Superior temporal gyrus (tissue), 1 donor: ENCODE results near the gene PAOX.

Experiments used
- DNase-seq: peaks from one replicate; pipeline ENCODE4 v3.0.0-alpha.2; 2016; ENCODE audit errors: extremely low spot score

Gene PAOX

DNA sequence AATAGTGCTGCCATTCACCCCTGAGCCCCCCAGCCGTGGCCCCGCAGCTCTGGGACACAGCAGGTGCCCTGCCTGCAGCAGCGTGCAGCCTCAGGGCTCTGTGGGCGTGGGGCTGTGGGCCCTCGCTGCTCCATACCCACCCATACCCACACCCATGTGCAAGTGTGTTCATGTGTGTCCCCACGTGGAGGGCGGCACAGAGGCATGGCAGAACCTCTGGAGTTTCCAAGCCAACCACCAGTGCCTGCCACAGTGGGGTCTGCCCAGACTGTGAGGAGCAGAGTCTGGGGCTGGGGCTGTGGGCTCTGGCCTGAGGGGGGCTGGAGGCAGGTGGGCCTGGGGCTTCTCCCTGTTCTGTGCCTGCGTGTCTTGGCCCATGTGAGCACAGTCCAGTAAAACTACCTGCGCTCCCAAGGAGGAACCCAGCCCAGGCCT is 29.5 kb upstream of the PAOX start:
- DNase-seq = no peak

DNA sequence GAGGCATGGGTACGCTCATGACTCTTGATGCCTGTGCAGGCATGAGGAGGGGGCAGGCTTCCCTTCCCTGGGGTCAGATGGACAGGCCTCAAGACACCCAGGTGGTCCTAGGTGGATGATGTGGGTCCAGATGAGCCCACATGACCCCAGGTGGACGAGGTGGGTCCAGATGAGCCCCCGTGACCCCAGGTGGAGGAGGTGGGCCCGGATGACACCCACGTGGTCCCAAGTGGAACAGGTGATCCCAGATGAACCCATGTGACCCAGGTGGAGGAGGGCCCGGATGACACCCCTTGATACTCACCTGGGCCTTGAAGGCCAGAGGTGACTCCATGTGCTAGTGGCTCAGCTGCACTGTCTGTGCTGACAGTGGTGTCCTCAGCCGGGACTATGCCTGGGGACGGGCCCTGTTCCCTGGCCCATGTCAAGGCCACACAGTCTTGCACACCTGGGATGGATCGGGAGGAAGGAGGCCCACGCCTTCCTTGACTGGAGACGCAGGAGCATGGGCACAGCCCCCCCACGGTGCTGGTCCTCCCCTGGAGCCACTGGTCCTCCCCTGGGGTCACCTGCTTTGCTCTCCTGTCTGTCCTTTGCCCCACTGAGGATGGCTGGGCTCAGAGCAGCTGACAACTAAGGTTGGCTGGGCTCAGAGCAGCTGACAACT is 28.6 kb upstream of the PAOX start:
- DNase-seq = no peak

DNA sequence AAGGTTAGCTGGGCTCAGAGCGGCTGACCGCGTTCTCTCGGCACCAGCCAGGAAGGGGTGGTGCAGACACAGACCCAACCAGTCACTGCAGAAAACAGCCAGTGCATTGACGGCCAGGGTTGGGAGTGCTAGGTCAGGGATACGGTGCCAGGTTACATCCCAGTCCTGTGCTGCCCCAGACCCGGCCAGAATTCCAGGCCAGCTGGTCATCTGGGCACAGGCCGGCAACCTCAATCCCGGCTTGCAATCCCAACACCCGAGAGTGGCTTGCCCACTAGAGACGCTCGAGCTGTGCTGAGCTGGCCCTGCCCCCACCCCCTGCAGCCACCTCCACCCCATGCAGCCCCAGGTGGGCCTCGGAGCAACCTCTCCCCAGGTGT is 28.1 kb upstream of the PAOX start:
- no peak for DNase-seq

DNA sequence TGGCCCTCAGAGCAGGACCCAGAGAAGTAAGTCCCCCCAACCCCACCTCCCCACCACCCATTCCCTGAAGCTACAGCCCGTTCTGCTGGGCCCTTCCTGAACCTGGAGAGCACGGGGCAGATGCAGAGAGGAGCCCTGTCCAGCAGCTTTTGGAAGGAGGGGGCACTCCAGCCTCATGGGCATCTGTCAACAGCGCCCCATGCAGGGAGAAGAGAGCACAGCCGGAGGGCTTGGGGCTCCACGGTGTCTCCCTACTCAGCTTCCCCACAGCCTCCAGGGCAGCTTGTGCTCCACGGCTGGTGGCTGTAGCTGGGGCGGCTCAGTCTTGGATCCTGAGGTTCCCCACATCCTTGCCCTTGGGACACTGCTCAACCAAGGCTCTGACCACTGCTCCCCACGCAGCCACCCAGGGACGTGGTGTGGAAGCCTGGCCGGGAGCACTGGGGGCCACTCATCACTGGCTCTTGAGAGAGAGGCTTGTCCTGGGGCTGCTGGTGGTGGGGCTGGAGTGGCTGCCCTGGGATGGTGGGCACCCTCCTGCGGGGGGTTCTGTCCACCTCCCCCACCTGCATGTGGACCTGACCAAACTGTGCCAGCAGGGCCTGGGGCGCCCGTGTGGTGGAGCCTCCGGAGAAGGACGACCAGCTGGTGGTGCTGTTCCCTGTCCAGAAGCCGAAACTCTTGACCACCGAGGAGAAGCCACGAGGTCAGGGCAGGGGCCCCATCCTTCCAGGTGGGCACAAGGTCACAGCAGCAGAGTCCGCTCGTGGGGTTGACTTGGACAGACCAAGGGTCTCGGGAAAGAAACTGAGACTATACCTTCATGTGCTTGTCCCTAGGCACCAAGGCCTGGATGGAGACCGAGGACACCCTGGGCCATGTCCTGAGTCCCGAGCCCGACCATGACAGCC is 27.4 kb upstream of the PAOX start:
- no peak for DNase-seq

DNA sequence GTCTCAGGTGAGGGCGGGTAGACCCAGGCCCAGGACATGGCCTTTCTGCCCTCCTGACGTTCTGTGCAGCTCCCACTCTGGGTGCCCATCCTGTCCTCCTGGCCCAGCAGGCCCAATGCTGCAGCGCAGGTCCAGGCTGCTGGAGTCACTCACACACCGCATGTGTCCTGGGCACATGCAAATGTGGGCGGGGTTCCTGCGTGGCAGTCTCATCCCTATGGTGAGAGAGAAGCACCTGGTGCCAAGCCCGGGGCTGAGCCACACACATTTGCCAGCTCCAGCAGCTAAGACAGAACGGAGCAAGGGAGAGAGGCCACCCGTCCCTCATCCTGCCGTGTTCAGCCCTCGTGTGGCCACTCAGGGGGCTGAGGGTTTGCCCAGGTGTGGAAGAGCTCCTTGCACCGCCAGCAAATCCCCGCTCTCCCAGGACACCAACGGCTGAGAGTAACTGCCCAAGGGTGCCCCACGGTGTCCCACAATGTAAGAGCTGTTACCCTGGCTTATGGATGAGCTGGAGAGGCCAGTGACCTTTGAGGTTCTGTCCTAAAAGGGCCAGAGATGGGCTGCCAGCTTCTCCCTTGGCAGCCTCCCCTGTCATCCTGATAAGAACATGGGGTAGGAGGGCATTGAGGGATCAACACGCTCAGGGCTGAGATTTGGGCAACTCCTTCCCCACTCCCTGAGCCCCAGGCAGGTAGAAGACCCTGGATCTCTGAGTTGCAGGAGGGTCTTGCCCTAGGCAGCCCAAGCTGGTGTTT is 25.7 kb upstream of the PAOX start:
- no peak for DNase-seq

DNA sequence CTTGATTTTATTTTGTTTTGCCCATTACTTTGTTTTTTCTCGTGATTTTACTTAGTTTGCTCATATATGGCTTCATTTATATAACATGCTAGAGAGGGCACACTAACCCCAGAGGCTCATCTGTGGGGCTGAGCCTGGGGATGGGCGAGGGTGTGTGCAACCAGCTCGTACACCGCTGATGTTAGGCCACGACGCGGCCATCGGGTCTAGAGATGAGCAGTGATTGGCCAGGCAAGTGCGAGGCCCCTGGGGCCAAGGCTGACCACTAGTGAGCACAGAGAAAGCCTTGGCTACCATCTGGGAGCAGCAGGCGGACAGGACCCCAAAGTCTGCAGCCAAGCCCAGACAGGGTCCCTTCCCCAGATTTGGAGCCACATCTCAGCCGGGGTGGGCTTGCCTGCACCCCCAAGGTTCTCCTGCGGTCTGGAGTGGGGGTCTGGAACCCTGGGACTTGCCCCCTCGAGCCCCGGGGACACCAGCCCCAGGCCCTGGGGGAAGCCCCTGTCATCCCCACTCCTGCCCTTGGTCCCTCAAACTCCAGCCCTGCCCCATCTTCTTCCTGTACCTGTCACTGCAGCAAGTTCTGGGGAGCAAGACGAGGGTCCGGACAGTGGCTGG is 25.0 kb upstream of the PAOX start:
- no peak for DNase-seq

DNA sequence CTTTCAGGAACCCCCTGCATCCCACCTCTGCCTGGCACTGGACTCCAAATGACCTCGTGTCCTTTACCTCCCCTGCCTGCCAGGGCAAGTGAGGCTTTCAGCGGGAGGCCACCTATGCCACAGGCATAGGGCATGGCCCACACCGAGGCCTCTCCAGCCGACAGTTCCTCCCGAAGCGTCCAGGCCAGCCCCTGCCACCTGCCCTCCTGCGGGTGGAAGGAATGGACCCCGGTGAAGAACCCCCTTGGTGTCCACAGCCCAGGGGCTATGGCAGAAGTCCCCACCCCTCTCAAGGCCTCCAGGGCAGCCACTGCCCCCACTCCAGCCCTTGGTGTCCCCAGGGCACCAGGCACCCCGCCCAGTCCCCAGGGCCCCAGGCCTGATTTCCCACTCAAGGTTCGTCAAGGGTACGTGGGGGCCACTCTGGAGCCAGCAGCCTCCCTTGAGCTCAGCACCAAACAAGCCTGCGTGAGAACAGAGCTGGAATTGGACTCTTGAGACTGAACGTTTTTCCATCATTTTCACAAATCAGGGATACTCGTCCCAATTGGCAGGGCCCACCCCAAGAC is 24.3 kb upstream of the PAOX start:
- DNase-seq = no peak

DNA sequence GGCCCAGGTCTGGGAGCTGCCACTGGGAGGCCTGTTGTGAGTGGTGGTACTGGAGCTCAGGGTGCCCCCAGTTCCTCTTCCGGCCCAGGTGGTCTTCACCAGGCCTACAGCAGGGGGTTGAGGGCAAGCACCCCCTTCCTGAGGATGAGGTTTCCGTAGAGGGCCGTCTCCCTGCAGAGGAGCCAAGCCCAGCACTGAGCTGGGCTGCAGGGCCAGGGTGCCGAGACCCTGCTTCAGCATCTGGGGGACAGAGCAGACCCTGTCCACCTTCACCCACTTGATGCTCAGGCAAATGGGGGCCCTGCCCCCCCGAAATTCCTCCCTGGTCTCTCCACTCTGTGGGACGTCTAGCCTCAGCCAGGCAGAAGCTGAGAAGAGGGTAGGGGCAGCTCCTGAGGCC is 23.8 kb upstream of the PAOX start:
- DNase-seq = no peak

- no peak for DNase-seq
Observed at GRCh38 chr10:133355991-133356390, 23.1 kb upstream of the PAOX start.

DNA sequence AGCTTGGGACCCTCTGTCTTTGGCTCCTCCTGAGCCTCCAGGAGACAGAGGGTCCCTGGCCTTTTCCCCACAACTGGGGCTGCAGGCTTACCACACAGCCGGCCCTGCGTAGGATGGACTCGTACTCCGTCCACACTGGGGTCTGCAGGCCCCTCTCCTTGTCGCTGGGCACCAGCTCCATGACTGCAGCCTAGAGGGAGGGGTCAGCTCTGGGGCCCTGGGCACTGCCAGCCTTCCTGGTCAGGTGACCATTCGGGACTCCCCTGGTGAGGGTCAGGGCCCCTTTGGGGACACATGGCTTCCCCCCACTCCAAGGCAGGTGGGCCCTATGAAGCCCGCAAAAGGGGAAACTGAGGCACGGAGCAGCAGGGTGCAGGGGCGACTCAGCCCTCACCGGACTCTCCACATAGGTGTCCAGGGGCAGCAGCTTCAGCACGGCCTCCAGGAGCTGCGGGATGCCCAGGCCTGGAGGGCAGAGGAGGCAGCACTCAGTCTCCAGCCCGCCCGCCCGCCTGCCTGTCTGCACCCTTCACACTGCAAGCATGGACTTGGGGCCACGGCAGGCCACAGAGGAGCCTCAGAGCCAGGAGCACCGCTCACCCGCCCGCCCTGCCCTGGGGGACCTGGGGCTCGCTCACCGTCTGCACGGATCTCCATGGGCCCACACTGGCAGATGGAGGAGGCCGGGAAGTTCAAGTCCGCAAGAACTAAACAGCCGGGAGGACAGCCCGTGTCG is 22.3 kb upstream of the PAOX start:
- no peak for DNase-seq

DNA sequence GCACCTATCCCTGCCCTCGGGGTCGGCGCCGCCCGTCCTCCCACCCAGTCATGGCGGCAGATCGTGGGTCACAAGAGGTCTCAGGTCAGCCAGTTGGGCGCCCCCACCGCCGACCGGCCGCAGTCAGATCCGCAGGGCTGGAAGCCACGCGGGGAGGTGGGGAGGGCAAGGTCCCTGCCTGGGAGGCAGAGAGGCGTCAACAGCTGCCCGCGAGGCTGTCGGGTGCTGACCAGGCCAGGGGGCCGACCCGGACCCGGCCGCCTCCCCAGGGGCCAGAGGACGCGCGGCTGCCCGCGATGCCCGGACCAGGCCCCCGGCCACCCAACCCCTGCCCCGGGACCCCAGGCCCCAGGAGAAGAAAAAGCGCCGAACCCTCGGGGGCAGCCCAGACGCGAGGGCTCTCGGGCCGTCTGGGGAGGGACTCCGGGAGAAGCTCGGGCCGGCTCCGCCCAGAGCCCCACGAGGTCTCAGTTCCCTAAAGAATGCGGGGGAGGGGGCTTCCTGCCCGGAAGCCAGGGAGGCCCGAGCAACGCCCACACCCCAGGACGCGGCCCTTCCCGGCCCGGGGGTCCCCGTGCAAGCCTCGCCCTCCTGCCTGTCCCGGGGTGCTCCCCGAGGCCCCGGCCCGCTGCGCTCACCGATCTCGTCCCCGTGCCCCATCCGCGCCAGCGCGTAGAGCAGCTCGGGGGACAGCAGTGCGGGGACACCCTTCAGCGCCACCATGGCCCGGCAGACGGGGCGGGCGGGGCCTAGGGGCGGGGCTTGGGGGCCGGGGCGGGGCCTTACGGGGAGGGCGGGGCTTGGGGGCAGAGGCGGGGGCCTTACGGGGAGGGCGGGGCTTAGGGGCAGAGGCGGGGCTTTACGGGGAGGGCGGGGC is 21.5 kb upstream of the PAOX start, which contains the start of gene FUOM:
FUOM (minus strand) TSS at position 735 of the 877 bp plus-strand sequence; CDS start at position 723, 12 bp downstream.
- DNase-seq = no peak

DNA sequence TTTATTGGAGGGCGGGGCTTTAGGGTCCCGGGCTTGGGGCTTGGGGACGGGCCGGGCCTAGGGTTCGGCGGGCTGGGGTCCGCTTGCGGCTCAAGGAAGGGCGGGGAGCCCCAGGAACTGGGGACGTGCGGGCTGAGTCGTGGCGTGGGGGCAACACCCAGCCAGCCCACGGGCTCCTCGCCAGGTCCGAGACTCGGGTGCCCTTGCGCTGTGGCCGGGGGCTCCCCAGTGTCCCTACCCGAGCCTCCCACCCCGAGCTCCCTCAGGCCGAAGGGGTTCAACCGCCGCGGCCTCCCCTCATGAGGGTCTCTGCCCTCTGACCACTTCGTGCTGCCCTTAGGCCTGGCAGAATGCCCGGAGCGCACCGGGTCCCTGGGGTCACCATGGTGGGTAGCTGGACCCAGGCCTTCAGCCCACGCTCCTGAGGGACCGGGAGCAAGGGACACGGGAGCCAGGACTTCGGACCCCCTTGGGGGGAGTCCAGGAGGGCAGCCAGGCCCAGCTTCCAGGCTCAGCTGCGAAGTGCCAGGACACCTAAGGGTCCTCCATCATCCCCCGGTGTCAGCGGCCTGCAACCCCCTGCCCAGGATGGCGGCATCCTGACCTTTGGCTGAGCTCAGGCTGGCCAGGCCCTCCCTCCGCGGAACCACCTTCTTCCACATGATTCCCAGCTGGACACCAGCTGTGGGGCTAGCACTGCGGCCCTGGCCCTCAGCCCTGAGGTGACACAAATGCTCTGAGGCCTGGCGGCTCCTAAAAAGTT is 20.7 kb upstream of the PAOX start:
- no peak for DNase-seq

DNA sequence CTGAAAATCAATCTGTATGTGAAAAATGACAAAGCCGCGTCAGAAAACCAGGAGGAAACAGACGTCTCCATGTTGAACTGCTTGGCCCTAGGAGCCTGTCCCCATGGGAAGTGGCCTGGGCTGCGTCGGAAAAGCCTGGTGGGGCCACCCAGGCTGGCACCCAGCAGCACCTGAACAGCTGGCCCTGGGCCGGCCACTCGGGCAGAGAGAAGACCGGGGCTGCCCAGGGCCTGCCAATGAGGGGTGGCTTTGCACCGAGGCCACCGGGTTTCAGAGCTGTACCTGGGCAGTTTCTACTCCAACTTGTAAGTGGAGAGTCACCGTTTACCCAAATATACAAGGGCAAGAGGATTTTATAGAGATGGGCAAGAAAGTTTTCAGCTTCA is 20.1 kb upstream of the PAOX start:
- DNase-seq = no peak

- no peak for DNase-seq
Observed at GRCh38 chr10:133359554-133359971, 19.5 kb upstream of the PAOX start.

GRCh38 chr10:133359972-133360610 is 19.0 kb upstream of the PAOX start:
- no peak for DNase-seq

- no peak for DNase-seq
Observed at GRCh38 chr10:133361227-133361626, 17.8 kb upstream of the PAOX start.

DNA sequence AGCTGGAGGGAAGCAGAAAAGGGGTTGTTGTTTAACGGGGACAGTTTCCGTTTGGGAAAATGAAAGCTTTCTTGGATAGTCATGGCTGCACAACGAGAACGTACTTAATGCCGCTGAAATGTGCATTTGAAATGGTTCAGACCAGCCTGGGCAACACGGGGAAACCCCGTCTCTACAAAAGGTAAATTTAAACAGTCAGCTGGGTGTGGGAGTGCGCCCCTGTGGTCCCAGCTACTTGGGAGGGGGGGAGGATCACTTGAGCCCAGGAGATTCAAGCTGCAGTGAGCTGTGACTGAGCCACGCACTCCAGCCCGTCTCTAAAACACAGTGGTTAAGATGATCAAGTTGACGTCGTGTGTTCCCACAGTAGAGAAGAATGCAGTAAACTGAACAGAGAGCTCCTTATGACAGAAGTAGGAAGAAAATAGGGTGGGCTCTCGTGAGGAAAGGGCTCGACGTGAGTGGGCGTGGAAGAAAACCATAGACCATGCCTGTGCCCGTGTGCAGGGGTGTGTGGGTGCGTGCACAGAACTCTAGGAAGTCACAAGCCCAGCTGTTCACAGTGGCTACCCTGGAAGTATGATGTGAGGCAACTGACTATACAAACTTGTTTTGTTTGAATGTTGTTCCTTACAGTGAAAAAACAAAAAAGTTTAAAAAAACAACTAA is 17.2 kb upstream of the PAOX start:
- no peak for DNase-seq

DNA sequence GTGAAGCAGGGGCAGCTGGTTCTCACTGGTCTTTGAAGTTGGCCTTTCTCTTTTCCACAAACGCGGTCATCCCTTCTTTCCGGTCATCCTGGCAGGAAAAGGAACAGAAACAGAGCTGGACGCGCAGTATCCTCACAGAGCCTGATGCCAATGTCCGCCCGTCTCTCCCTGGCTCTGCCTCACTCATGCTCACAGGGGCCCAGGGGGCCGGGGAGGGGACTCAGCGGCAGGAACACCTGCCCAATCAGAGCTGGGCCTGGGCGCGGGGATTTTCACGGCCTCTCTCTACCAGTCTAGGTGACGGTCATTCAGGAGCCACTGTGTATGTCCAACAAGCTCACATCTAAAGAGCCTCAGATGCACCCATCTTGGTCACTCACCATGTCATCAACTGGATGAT is 16.2 kb upstream of the PAOX start:
- no peak for DNase-seq
